Activated CD4-positive, alpha-beta T cell treated with anti-CD3 and anti-CD28 coated beads, Interleukin-2, amount 10 ng/mL, durations not matched to agents 7 days and 5 days (primary cell): ENCODE measurements around the gene SLC8A1. TPM values are rescaled to one million over a fixed set of nuclear protein-coding genes. Genes with fewer than 3 reads are reported as not detected.

Source experiments
- CTCF ChIA-PET: fragments of 350-600 bp; sonication (Branson Sonifier 250); formaldehyde crosslinking; loops from one replicate; lab custom pipeline; 2021; ENCODE audit warnings: antibody characterized with exemption; lab: Charles Lee
- POLR2A ChIA-PET: fragments of 350-600 bp; sonication (Branson Sonifier 250); formaldehyde crosslinking; loops from one replicate; lab custom pipeline; 2021; ENCODE audit warnings: antibody characterized with exemption; lab: Charles Lee
- DNase-seq: peaks from one replicate; pipeline ENCODE4 v3.0.0-alpha.2; 2020
- H3K27ac Mint-ChIP-seq: one replicate; pipeline ENCODE4 v1.8.0; 2021; ENCODE audit warnings: mild to moderate bottlenecking, moderate library complexity, mixed read lengths
- H3K27me3 Mint-ChIP-seq: one replicate; pipeline ENCODE4 v1.8.0; 2021; ENCODE audit warnings: mixed read lengths
- H3K36me3 Mint-ChIP-seq: one replicate; pipeline ENCODE4 v1.8.0; 2021; ENCODE audit warnings: low read depth, mixed read lengths
- H3K4me1 Mint-ChIP-seq: one replicate; pipeline ENCODE4 v1.8.0; 2021; ENCODE audit warnings: mixed read lengths
- H3K4me3 Mint-ChIP-seq: one replicate; pipeline ENCODE4 v1.8.0; 2021; ENCODE audit warnings: mild to moderate bottlenecking, moderate library complexity, mixed read lengths
- H3K9me3 Mint-ChIP-seq: one replicate; pipeline ENCODE4 v1.8.0; 2021; ENCODE audit warnings: mixed read lengths
- total RNA-seq, 2 experiments: library from RNA; stranded (reverse); gene quantifications; one replicate each; pipeline ENCODE4 v1.2.3, GENCODE V29; 2021

SLC8A1 gene
- total RNA-seq, 2 experiments from 2014 or later = 0.50 to 0.56 TPM

- no peak overlapping the region for H3K27ac Mint-ChIP-seq
- no peaks in the 10 kb centered on the region for H3K9me3 Mint-ChIP-seq
- no peak for DNase-seq
- no peak overlapping the region for H3K4me3 Mint-ChIP-seq
- CTCF ChIA-PET = no interaction called here
- H3K36me3 Mint-ChIP-seq = no peaks in the 10 kb centered on the region
- POLR2A ChIA-PET = no interaction called here
- no peaks in the 10 kb centered on the region for H3K4me1 Mint-ChIP-seq
- H3K27me3 Mint-ChIP-seq = no peaks in the 10 kb centered on the region
These were observed 42.2 kb downstream of the SLC8A1 start for GRCh38 chr2:40409734-40410133.

- no peaks in the 10 kb centered on the region for H3K4me1 Mint-ChIP-seq
- ChIA-PET POLR2A (no interaction called here), CTCF (no interaction called here)
- H3K27me3 Mint-ChIP-seq = no peaks in the 10 kb centered on the region
- no peak overlapping the region for H3K27ac Mint-ChIP-seq
- H3K4me3 Mint-ChIP-seq = no peak overlapping the region
- no peaks in the 10 kb centered on the region for H3K9me3 Mint-ChIP-seq
- no peak for DNase-seq
- no peaks in the 10 kb centered on the region for H3K36me3 Mint-ChIP-seq
These were observed 45.2 kb downstream of the SLC8A1 start for GRCh38 chr2:40406485-40407289.

- H3K27ac Mint-ChIP-seq = no peak overlapping the region
- POLR2A ChIA-PET = no interaction called here
- CTCF ChIA-PET = interaction anchor here (1.1 kb wide), 1 partner anchor 11 kb away, joined by 3 read pairs; no protein-coding TSS in a partner anchor
- H3K9me3 Mint-ChIP-seq = no peaks in the 10 kb centered on the region
- H3K4me1 Mint-ChIP-seq = no peaks in the 10 kb centered on the region
- H3K27me3 Mint-ChIP-seq = no peaks in the 10 kb centered on the region
- no peak for DNase-seq
- no peaks in the 10 kb centered on the region for H3K36me3 Mint-ChIP-seq
- no peak overlapping the region for H3K4me3 Mint-ChIP-seq
These were observed 46.4 kb downstream of the SLC8A1 start for GRCh38 chr2:40405465-40405864.

GRCh38 chr2:40404517-40404916, 47.4 kb downstream of the SLC8A1 start:
- no peaks in the 10 kb centered on the region for H3K36me3 Mint-ChIP-seq
- no peak overlapping the region for H3K4me3 Mint-ChIP-seq
- no peaks in the 10 kb centered on the region for H3K27me3 Mint-ChIP-seq
- no peaks in the 10 kb centered on the region for H3K4me1 Mint-ChIP-seq
- CTCF ChIA-PET = interaction anchor here (1.1 kb wide), 2 partner anchors 12 to 494 kb away, joined by 3 read pairs; no protein-coding TSS in a partner anchor
- POLR2A ChIA-PET = no interaction called here
- H3K9me3 Mint-ChIP-seq = no peaks in the 10 kb centered on the region
- no peak overlapping the region for H3K27ac Mint-ChIP-seq
- DNase-seq = no peak

- POLR2A ChIA-PET = no interaction called here
- Mint-ChIP-seq H3K4me3 (no peak overlapping the region), H3K27ac (no peak overlapping the region), H3K9me3 (no peaks in the 10 kb centered on the region), H3K36me3 (no peaks in the 10 kb centered on the region), H3K27me3 (no peaks in the 10 kb centered on the region), H3K4me1 (no peaks in the 10 kb centered on the region)
- CTCF ChIA-PET = interaction anchor here (1.1 kb wide), 1 partner anchor 493 kb away, joined by 3 read pairs; no protein-coding TSS in a partner anchor
- no peak for DNase-seq
These were observed 48.6 kb downstream of the SLC8A1 start for GRCh38 chr2:40403233-40403836.

GRCh38 chr2:40401896-40402295, 50.0 kb downstream of the SLC8A1 start:
- no peaks in the 10 kb centered on the region for H3K27me3 Mint-ChIP-seq
- ChIA-PET POLR2A (no interaction called here), CTCF (no interaction called here)
- H3K9me3 Mint-ChIP-seq = no peaks in the 10 kb centered on the region
- DNase-seq = no peak
- no peaks in the 10 kb centered on the region for H3K4me1 Mint-ChIP-seq
- H3K27ac Mint-ChIP-seq = no peak overlapping the region
- no peak overlapping the region for H3K4me3 Mint-ChIP-seq
- H3K36me3 Mint-ChIP-seq = no peaks in the 10 kb centered on the region

- no peak for DNase-seq
- H3K4me3 Mint-ChIP-seq = no peak overlapping the region
- no peaks in the 10 kb centered on the region for H3K36me3 Mint-ChIP-seq
- H3K27ac Mint-ChIP-seq = no peak overlapping the region
- H3K27me3 Mint-ChIP-seq = no peaks in the 10 kb centered on the region
- no peaks in the 10 kb centered on the region for H3K9me3 Mint-ChIP-seq
- POLR2A ChIA-PET = no interaction called here
- CTCF ChIA-PET = no interaction called here
- H3K4me1 Mint-ChIP-seq = no peaks in the 10 kb centered on the region
These were observed 51.4 kb downstream of the SLC8A1 start for GRCh38 chr2:40400336-40400953.

- ChIA-PET POLR2A (no interaction called here), CTCF (no interaction called here)
- H3K36me3 Mint-ChIP-seq = no peaks in the 10 kb centered on the region
- no peaks in the 10 kb centered on the region for H3K27me3 Mint-ChIP-seq
- no peak overlapping the region for H3K4me3 Mint-ChIP-seq
- no peak overlapping the region for H3K27ac Mint-ChIP-seq
- H3K9me3 Mint-ChIP-seq = no peaks in the 10 kb centered on the region
- DNase-seq = no peak
- H3K4me1 Mint-ChIP-seq = no peaks in the 10 kb centered on the region
These were observed 54.1 kb downstream of the SLC8A1 start for GRCh38 chr2:40397765-40398164.

- no peak overlapping the region for H3K4me3 Mint-ChIP-seq
- POLR2A ChIA-PET = no interaction called here
- CTCF ChIA-PET = no interaction called here
- H3K4me1 Mint-ChIP-seq = no peaks in the 10 kb centered on the region
- H3K36me3 Mint-ChIP-seq = no peaks in the 10 kb centered on the region
- H3K27me3 Mint-ChIP-seq = peaks cover 4% of the 10 kb centered on the region
- no peak overlapping the region for H3K27ac Mint-ChIP-seq
- H3K9me3 Mint-ChIP-seq = no peaks in the 10 kb centered on the region
- no peak for DNase-seq
These were observed 55.8 kb downstream of the SLC8A1 start for GRCh38 chr2:40396124-40396523.

- no peaks in the 10 kb centered on the region for H3K4me1 Mint-ChIP-seq
- no peak overlapping the region for H3K27ac Mint-ChIP-seq
- H3K36me3 Mint-ChIP-seq = no peaks in the 10 kb centered on the region
- H3K27me3 Mint-ChIP-seq = peaks cover 4% of the 10 kb centered on the region
- CTCF ChIA-PET = no interaction called here
- no peak for DNase-seq
- POLR2A ChIA-PET = no interaction called here
- no peak overlapping the region for H3K4me3 Mint-ChIP-seq
- H3K9me3 Mint-ChIP-seq = no peaks in the 10 kb centered on the region
These were observed 56.5 kb downstream of the SLC8A1 start for GRCh38 chr2:40395169-40396073.

- Mint-ChIP-seq H3K27ac (no peak overlapping the region), H3K4me3 (no peak overlapping the region), H3K9me3 (no peaks in the 10 kb centered on the region), H3K4me1 (no peaks in the 10 kb centered on the region), H3K27me3 (peaks cover 4% of the 10 kb centered on the region), H3K36me3 (no peaks in the 10 kb centered on the region)
- POLR2A ChIA-PET = no interaction called here
- DNase-seq = no peak
- CTCF ChIA-PET = no interaction called here
These were observed 57.3 kb downstream of the SLC8A1 start for GRCh38 chr2:40394597-40394996.

- Mint-ChIP-seq H3K9me3 (no peaks in the 10 kb centered on the region), H3K4me3 (no peak overlapping the region), H3K27ac (no peak overlapping the region), H3K36me3 (no peaks in the 10 kb centered on the region), H3K4me1 (no peaks in the 10 kb centered on the region), H3K27me3 (peaks cover 4% of the 10 kb centered on the region)
- no peak for DNase-seq
- ChIA-PET CTCF (no interaction called here), POLR2A (no interaction called here)
These were observed 57.9 kb downstream of the SLC8A1 start for GRCh38 chr2:40394031-40394430.
